ENCODE measurements around the gene OR2L5. TPM values are rescaled to one million over a fixed set of nuclear protein-coding genes. Genes with fewer than 3 reads are reported as not detected.

OR2L5 gene
- total and polyA plus RNA-seq, 2 donors (not counting 3 experiments of a cell fraction or from before 2014, with no cell fraction given), result not detected

- Histone ChIP-seq H3K27me3 (ENCODE audit: control insufficient read depth in 2 of 2, insufficient read depth in 2 of 2, low read length in 2 of 2) (no peaks in the 10 kb centered on the region), H3K79me2 (ENCODE audit: control insufficient read depth, insufficient read depth, low read length) (no peaks in the 10 kb centered on the region), H3K36me3 (ENCODE audit: control insufficient read depth in 2 of 2, extremely low read depth in 1 of 2, insufficient read depth in 2 of 2, low read length in 2 of 2) (no peaks in the 10 kb centered on the region), H3K9ac (replicated peaks; ENCODE audit: extremely low read depth, insufficient read depth, low read length) (no peak overlapping the region), H3K9me1 (replicated peaks; ENCODE audit: control insufficient read depth, extremely low read depth, insufficient read depth, low read length) (no peaks in the 10 kb centered on the region), H3K9me3 (replicated peaks; ENCODE audit: control insufficient read depth, insufficient read depth, low read length) (peaks cover 2% of the 10 kb centered on the region), H3K27ac (ENCODE audit: insufficient read depth, low read depth, low read length) (no peak overlapping the region), H2AFZ (ENCODE audit: low read depth, low read length) (no peak overlapping the region), H3K4me3 (replicated peaks in 1 of 3; ENCODE audit: insufficient read depth in 1 of 3, low read depth in 1 of 3, low read length in 3 of 3) (no peak overlapping the region), H4K20me1 (replicated peaks; ENCODE audit: control insufficient read depth, extremely low read depth, insufficient read depth, low read length) (no peaks in the 10 kb centered on the region), H3K4me2 (ENCODE audit: insufficient read depth, low read length) (no peak overlapping the region), H3K4me1 (ENCODE audit: control insufficient read depth, extremely low read depth, insufficient read depth, low read length) (no peaks in the 10 kb centered on the region)
- intact Hi-C loops (cut with micrococcal nuclease) (no loop called here), dilution Hi-C loops (cut with MboI; ENCODE audit: extremely low pct_ligation_motif_present, low sequenced_read_pairs) (no loop called here)
- BruUV-seq (replicated peaks), result no TSS peak
- no peak for TF ChIP-seq EZH2 (IDR thresholded peaks at IDR 0.05; ENCODE audit: borderline replicate concordance, low read depth, low read length, severe bottlenecking)
- FAIRE-seq (no peak), DNase-seq (ENCODE audit: low read depth, low spot score) (no peak)
- CTCF ChIA-PET, result no interaction called here
- POLR2A ChIA-PET, result no interaction called here
These were observed 51.6 kb downstream of the OR2L5 start for GRCh38 chr1:248065071-248065470.

- BruUV-seq (replicated peaks), result no TSS peak
- Histone ChIP-seq H4K20me1 (replicated peaks; ENCODE audit: control insufficient read depth, extremely low read depth, insufficient read depth, low read length) (no peaks in the 10 kb centered on the region), H2AFZ (ENCODE audit: low read depth, low read length) (no peak overlapping the region), H3K27ac (ENCODE audit: insufficient read depth, low read depth, low read length) (no peak overlapping the region), H3K27me3 (ENCODE audit: control insufficient read depth in 2 of 2, insufficient read depth in 2 of 2, low read length in 2 of 2) (no peaks in the 10 kb centered on the region), H3K9ac (replicated peaks; ENCODE audit: extremely low read depth, insufficient read depth, low read length) (no peak overlapping the region), H3K4me2 (ENCODE audit: insufficient read depth, low read length) (no peak overlapping the region), H3K4me1 (ENCODE audit: control insufficient read depth, extremely low read depth, insufficient read depth, low read length) (no peaks in the 10 kb centered on the region), H3K36me3 (ENCODE audit: control insufficient read depth in 2 of 2, extremely low read depth in 1 of 2, insufficient read depth in 2 of 2, low read length in 2 of 2) (no peaks in the 10 kb centered on the region), H3K79me2 (ENCODE audit: control insufficient read depth, insufficient read depth, low read length) (no peaks in the 10 kb centered on the region), H3K9me3 (replicated peaks; ENCODE audit: control insufficient read depth, insufficient read depth, low read length) (peaks cover 2% of the 10 kb centered on the region), H3K4me3 (replicated peaks in 1 of 3; ENCODE audit: insufficient read depth in 1 of 3, low read depth in 1 of 3, low read length in 3 of 3) (no peak overlapping the region), H3K9me1 (replicated peaks; ENCODE audit: control insufficient read depth, extremely low read depth, insufficient read depth, low read length) (no peaks in the 10 kb centered on the region)
- CTCF ChIA-PET, result no interaction called here
- dilution Hi-C loops (cut with MboI; ENCODE audit: extremely low pct_ligation_motif_present, low sequenced_read_pairs) (no loop called here), intact Hi-C loops (cut with micrococcal nuclease) (no loop called here)
- TF ChIP-seq, protein P1, sequence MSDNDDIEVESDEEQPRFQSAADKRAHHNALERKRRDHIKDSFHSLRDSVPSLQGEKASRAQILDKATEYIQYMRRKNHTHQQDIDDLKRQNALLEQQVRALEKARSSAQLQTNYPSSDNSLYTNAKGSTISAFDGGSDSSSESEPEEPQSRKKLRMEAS (IDR thresholded peaks at IDR 0.05; ENCODE audit: insufficient read depth, insufficient read length), result no peak
- TF ChIP-seq, protein P2, sequence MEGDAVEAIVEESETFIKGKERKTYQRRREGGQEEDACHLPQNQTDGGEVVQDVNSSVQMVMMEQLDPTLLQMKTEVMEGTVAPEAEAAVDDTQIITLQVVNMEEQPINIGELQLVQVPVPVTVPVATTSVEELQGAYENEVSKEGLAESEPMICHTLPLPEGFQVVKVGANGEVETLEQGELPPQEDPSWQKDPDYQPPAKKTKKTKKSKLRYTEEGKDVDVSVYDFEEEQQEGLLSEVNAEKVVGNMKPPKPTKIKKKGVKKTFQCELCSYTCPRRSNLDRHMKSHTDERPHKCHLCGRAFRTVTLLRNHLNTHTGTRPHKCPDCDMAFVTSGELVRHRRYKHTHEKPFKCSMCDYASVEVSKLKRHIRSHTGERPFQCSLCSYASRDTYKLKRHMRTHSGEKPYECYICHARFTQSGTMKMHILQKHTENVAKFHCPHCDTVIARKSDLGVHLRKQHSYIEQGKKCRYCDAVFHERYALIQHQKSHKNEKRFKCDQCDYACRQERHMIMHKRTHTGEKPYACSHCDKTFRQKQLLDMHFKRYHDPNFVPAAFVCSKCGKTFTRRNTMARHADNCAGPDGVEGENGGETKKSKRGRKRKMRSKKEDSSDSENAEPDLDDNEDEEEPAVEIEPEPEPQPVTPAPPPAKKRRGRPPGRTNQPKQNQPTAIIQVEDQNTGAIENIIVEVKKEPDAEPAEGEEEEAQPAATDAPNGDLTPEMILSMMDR (IDR thresholded peaks at IDR 0.05; ENCODE audit: extremely low read depth in 1 of 2, insufficient read depth in 1 of 2, low read depth in 1 of 2, low read length in 2 of 2), result no peak
- no peak for TF ChIP-seq POLR2A (IDR thresholded peaks at IDR 0.05; ENCODE audit: low read depth, low read length)
- no peak for TF ChIP-seq EZH2 (IDR thresholded peaks at IDR 0.05; ENCODE audit: borderline replicate concordance, low read depth, low read length, severe bottlenecking)
- no peak for TF ChIP-seq GATA2 (IDR thresholded peaks at IDR 0.05; ENCODE audit: insufficient read depth, insufficient read length, low read depth, low read length)
- no peak for TF ChIP-seq MYC (IDR thresholded peaks at IDR 0.05; ENCODE audit: low read depth, low read length)
- TF ChIP-seq FOS (IDR thresholded peaks at IDR 0.05; ENCODE audit: borderline replicate concordance, insufficient read depth, low read length), result no peak
- TF ChIP-seq JUN (IDR thresholded peaks at IDR 0.05; ENCODE audit: borderline replicate concordance, insufficient read depth, insufficient read length, low read depth), result no peak
- TF ChIP-seq POLR2AphosphoS5 (IDR thresholded peaks at IDR 0.05; ENCODE audit: insufficient read depth, low read depth, low read length), result no peak
- FAIRE-seq, result no peak
- POLR2A ChIA-PET, result no interaction called here
- DNase-seq (ENCODE audit: low read depth, low spot score), result no peak
These were observed 52.1 kb downstream of the OR2L5 start for GRCh38 chr1:248065604-248066003.
